ENCODE data around the gene CAPN6. TPM values are rescaled to one million over a fixed set of nuclear protein-coding genes. Genes with fewer than 3 reads are reported as not detected.
A peak's percentile ranks its signal among the peaks of the same experiment; 100 is the strongest.

Gene CAPN6
- total and polyA plus RNA-seq, 4 experiments from 2014 or later, result not detected

DNA sequence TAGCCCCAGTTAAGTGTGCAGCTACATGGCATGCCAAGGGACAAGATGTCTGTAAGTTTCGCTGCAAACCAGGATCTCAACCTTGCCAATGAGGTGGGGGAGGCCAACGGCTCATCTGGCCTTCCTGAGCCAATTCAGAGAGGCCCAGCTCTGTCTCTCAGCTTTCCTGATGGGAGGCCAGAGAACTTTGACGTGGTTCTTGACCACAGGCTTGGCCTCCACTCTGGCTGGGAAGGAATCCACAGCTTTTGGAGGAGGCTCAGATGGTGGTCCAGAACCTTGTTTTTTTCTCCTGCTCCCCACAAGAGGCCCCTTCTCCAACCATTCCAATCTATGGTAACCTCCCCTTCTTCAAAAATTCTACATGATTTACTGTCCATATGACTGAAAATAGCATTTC lies 9.8 kb downstream of the CAPN6 start:
- no peaks in the 10 kb centered on the region for H3K36me3 ChIP-seq (ENCODE audit: insufficient read depth, low read length)
- H3K9me3 ChIP-seq (ENCODE audit: control insufficient read depth in 1 of 2, low read length in 2 of 2), result no peaks in the 10 kb centered on the region
- Mint-ChIP-seq H3K9me3 (no peaks in the 10 kb centered on the region), H3K27ac (no peak overlapping the region), H3K4me3 (no peak overlapping the region), H3K36me3 (no peaks in the 10 kb centered on the region), H3K27me3 (peaks cover 0 to 3% of the 10 kb centered on the region in 2 donors), H3K4me1 (no peaks in the 10 kb centered on the region)
- H3K4me3 ChIP-seq (ENCODE audit: low read length in 2 of 2), result no peak overlapping the region
- no peaks in the 10 kb centered on the region for H3K4me1 ChIP-seq (ENCODE audit: insufficient read depth, low read length)
- ChIA-PET POLR2A (ENCODE audit: partially characterized antibody) (no interaction called here), CTCF (ENCODE audit: partially characterized antibody) (no interaction called here)
- no peak for DNase-seq
- H3K27ac ChIP-seq (ENCODE audit: low read depth, low read length), result no peak overlapping the region
- intact Hi-C loops (cut with micrococcal nuclease), result no loop called here
- no peaks in the 10 kb centered on the region for H3K27me3 ChIP-seq (ENCODE audit: insufficient read depth, low read length)

GRCh38 chrX:111259559-111259958 lies 10.7 kb downstream of the CAPN6 start:
- Mint-ChIP-seq H3K27ac (no peak overlapping the region), H3K9me3 (no peaks in the 10 kb centered on the region), H3K4me1 (no peaks in the 10 kb centered on the region), H3K27me3 (peaks cover 0 to 3% of the 10 kb centered on the region in 2 donors), H3K4me3 (no peak overlapping the region), H3K36me3 (no peaks in the 10 kb centered on the region)
- Histone ChIP-seq H3K27me3 (ENCODE audit: insufficient read depth, low read length) (no peaks in the 10 kb centered on the region), H3K36me3 (ENCODE audit: insufficient read depth, low read length) (no peaks in the 10 kb centered on the region), H3K9me3 (ENCODE audit: control insufficient read depth in 1 of 2, low read length in 2 of 2) (no peaks in the 10 kb centered on the region), H3K27ac (ENCODE audit: low read depth, low read length) (no peak overlapping the region), H3K4me3 (ENCODE audit: low read length in 2 of 2) (no peak overlapping the region), H3K4me1 (ENCODE audit: insufficient read depth, low read length) (no peaks in the 10 kb centered on the region)
- DNase-seq, result no peak
- ChIA-PET CTCF (ENCODE audit: partially characterized antibody) (no interaction called here), POLR2A (ENCODE audit: partially characterized antibody) (no interaction called here)
- intact Hi-C loops (cut with micrococcal nuclease), result no loop called here

- ChIA-PET CTCF (ENCODE audit: partially characterized antibody) (no interaction called here), POLR2A (ENCODE audit: partially characterized antibody) (no interaction called here)
These were observed 12.6 kb downstream of the CAPN6 start for GRCh38 chrX:111257733-111258132.

DNA sequence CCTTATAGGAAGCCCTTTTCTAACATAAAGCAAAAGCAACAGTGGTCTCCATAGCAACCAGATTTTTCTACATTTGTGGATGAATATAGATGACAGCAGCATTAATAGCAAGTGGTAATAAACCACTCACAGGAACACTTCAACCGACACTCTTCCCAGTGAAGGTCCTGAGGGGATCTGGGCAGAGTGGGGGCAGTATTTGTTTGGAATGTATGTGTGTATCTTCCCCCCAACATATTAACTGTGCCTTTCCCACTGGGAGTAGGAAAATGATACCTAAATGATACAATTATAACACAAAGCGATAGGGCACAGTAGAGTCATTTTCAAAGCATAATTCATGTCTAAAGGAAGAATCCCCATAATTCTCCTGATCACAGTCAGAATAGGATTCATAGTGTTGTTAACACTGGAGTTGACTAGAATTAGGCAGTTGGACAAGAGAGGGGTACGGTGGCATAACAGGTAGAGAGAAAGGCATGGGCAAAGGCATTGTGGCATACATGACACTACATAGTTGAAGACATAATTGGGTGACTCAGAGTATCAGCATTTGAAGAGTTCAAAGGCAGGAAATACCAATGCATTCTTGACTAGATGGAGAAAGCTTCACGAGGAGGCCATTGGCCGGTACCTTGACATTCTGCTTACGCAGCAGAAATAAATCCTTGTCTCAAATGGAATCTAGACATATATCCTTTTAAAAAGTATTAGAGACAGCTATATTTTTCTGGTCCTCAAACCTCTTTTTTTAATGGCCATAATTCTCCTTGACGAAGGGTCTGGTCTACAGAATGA lies 15.2 kb downstream of the CAPN6 start:
- intact Hi-C loops (cut with micrococcal nuclease), result no loop called here
- Mint-ChIP-seq H3K4me1 (no peaks in the 10 kb centered on the region), H3K27ac (no peak overlapping the region), H3K9me3 (no peaks in the 10 kb centered on the region), H3K27me3 (peaks cover 0 to 2% of the 10 kb centered on the region in 2 donors), H3K36me3 (no peaks in the 10 kb centered on the region), H3K4me3 (no peak overlapping the region)
- Histone ChIP-seq H3K27me3 (ENCODE audit: insufficient read depth, low read length) (no peaks in the 10 kb centered on the region), H3K27ac (ENCODE audit: low read depth, low read length) (no peak overlapping the region), H3K4me1 (ENCODE audit: insufficient read depth, low read length) (no peaks in the 10 kb centered on the region), H3K36me3 (ENCODE audit: insufficient read depth, low read length) (no peaks in the 10 kb centered on the region), H3K4me3 (ENCODE audit: low read length in 2 of 2) (no peak overlapping the region), H3K9me3 (ENCODE audit: control insufficient read depth in 1 of 2, low read length in 2 of 2) (no peaks in the 10 kb centered on the region)
- DNase-seq, result no peak
- CTCF ChIA-PET (ENCODE audit: partially characterized antibody), result interaction anchor here (1.3 kb wide), 1 partner anchor 9 kb away, joined by 4 read pairs; no protein-coding TSS in a partner anchor
- POLR2A ChIA-PET (ENCODE audit: partially characterized antibody), result no interaction called here

More at GRCh38 chrX:111257733-111258132, 12.6 kb downstream of the CAPN6 start:
- no peak overlapping the region for H3K27ac Mint-ChIP-seq
- no peak overlapping the region for H3K27ac ChIP-seq (ENCODE audit: low read depth, low read length)
- no peaks in the 10 kb centered on the region for H3K9me3 ChIP-seq (ENCODE audit: control insufficient read depth in 1 of 2, low read length in 2 of 2)
- no peaks in the 10 kb centered on the region for H3K9me3 Mint-ChIP-seq
- intact Hi-C loops (cut with micrococcal nuclease), result no loop called here
- peaks cover 0 to 3% of the 10 kb centered on the region in 2 donors for H3K27me3 Mint-ChIP-seq
- H3K4me3 ChIP-seq (ENCODE audit: low read length in 2 of 2), result no peak overlapping the region
- H3K4me3 Mint-ChIP-seq, result no peak overlapping the region
- H3K36me3 Mint-ChIP-seq, result no peaks in the 10 kb centered on the region
- DNase-seq, result no peak
- no peaks in the 10 kb centered on the region for H3K4me1 Mint-ChIP-seq
- H3K27me3 ChIP-seq (ENCODE audit: insufficient read depth, low read length), result no peaks in the 10 kb centered on the region
- H3K36me3 ChIP-seq (ENCODE audit: insufficient read depth, low read length), result no peaks in the 10 kb centered on the region
- no peaks in the 10 kb centered on the region for H3K4me1 ChIP-seq (ENCODE audit: insufficient read depth, low read length)

DNA sequence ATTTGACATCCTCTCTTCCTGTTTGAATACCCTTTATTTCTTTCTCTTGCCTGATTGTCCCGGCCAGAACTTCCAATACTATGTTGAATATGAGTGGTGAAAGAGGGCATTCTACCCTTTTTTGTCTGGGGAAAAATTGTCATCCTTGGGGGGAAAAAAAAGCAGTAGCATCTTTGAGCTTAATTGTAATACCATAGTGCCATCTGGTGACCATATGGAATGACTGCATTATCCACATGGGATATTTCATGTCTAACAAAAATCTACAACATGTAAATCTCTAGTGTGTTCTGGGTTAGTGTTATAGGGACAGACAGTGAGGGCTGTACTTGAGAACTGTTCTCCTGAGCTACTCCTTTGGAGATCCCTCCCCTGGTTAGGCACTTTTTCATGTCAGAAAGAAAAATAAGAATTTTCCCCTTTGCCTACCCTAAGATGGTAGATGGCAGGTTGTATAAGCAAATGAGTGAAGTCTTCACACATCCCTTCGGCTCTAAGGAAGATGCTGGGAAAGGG lies 26.0 kb downstream of the CAPN6 start:
- no peaks in the 10 kb centered on the region for H3K4me1 ChIP-seq (ENCODE audit: insufficient read depth, low read length)
- intact Hi-C loops (cut with micrococcal nuclease), result loop anchor here (1.0 kb wide), 1 partner anchor 252 kb away; no protein-coding TSS in a partner anchor
- no peak overlapping the region for H3K27ac ChIP-seq (ENCODE audit: low read depth, low read length)
- ChIA-PET POLR2A (ENCODE audit: partially characterized antibody) (no interaction called here), CTCF (ENCODE audit: partially characterized antibody) (interaction anchor here (1.1 to 1.2 kb wide), 3 partner anchors 254 to 391 kb away, joined by 3 read pairs; no protein-coding TSS in a partner anchor)
- no peaks in the 10 kb centered on the region for H3K36me3 ChIP-seq (ENCODE audit: insufficient read depth, low read length)
- H3K9me3 Mint-ChIP-seq, result no peaks in the 10 kb centered on the region
- H3K4me3 ChIP-seq (ENCODE audit: low read length in 2 of 2), result no peak overlapping the region
- DNase-seq, result peak in 3 of 5 donors; percentile 2 to 9 (median 4)
- H3K27me3 ChIP-seq (ENCODE audit: insufficient read depth, low read length), result no peaks in the 10 kb centered on the region
- no peaks in the 10 kb centered on the region for H3K4me1 Mint-ChIP-seq
- peaks cover 4 to 10% of the 10 kb centered on the region in 2 donors for H3K27me3 Mint-ChIP-seq
- H3K4me3 Mint-ChIP-seq, result no peak overlapping the region
- no peak overlapping the region for H3K27ac Mint-ChIP-seq
- no peaks in the 10 kb centered on the region for H3K36me3 Mint-ChIP-seq
- no peaks in the 10 kb centered on the region for H3K9me3 ChIP-seq (ENCODE audit: control insufficient read depth in 1 of 2, low read length in 2 of 2)

GRCh38 chrX:111216293-111216801 lies 53.9 kb downstream of the CAPN6 start:
- no peaks in the 10 kb centered on the region for H3K36me3 Mint-ChIP-seq
- no peak for DNase-seq

DNA sequence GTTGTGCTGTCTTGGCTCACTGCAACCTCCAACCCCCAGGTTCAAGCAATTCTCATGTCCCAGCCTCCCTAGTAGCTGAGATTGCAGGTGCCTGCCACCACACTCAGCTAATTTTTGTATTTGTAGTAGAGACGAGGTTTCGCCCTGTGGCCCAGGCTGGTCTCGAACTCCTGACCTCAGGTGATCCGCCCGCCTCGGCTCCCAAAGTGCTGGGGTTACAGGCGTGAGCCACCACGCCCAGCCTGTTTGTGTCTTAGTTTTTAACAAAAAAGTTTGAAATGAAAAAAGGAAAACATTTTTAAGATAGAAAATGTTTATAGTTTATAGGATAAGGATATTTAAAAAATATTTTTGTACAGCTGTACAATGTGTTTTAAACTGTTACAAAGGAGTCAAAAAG lies 62.4 kb downstream of the CAPN6 start:
- no peak overlapping the region for H3K4me3 ChIP-seq (ENCODE audit: low read length in 2 of 2)
- no peaks in the 10 kb centered on the region for H3K36me3 ChIP-seq (ENCODE audit: insufficient read depth, low read length)
- H3K27me3 Mint-ChIP-seq, result no peaks in the 10 kb centered on the region
- no peaks in the 10 kb centered on the region for H3K9me3 ChIP-seq (ENCODE audit: control insufficient read depth in 1 of 2, low read length in 2 of 2)
- no peak overlapping the region for H3K4me3 Mint-ChIP-seq
- peaks cover 0 to 2% (median 0%) of the 10 kb centered on the region in 8 donors for H3K9me3 Mint-ChIP-seq
- ChIA-PET POLR2A (ENCODE audit: partially characterized antibody) (no interaction called here), CTCF (ENCODE audit: partially characterized antibody) (no interaction called here)
- no peaks in the 10 kb centered on the region for H3K36me3 Mint-ChIP-seq
- no peaks in the 10 kb centered on the region for H3K4me1 Mint-ChIP-seq
- DNase-seq, result no peak
- H3K27me3 ChIP-seq (ENCODE audit: insufficient read depth, low read length), result no peaks in the 10 kb centered on the region
- intact Hi-C loops (cut with micrococcal nuclease), result no loop called here
- no peak overlapping the region for H3K27ac Mint-ChIP-seq
- no peaks in the 10 kb centered on the region for H3K4me1 ChIP-seq (ENCODE audit: insufficient read depth, low read length)
- H3K27ac ChIP-seq (ENCODE audit: low read depth, low read length), result no peak overlapping the region

More at GRCh38 chrX:111216293-111216801, 53.9 kb downstream of the CAPN6 start:
- no peaks in the 10 kb centered on the region for H3K4me1 ChIP-seq (ENCODE audit: insufficient read depth, low read length)
- H3K9me3 Mint-ChIP-seq, result peaks cover 0 to 2% (median 0%) of the 10 kb centered on the region in 8 donors
- H3K4me3 ChIP-seq (ENCODE audit: low read length in 2 of 2), result no peak overlapping the region
- no peaks in the 10 kb centered on the region for H3K36me3 ChIP-seq (ENCODE audit: insufficient read depth, low read length)
- ChIA-PET CTCF (ENCODE audit: partially characterized antibody) (no interaction called here), POLR2A (ENCODE audit: partially characterized antibody) (no interaction called here)
- no peak overlapping the region for H3K27ac Mint-ChIP-seq
- intact Hi-C loops (cut with micrococcal nuclease), result no loop called here
- no peaks in the 10 kb centered on the region for H3K27me3 ChIP-seq (ENCODE audit: insufficient read depth, low read length)
- no peak overlapping the region for H3K27ac ChIP-seq (ENCODE audit: low read depth, low read length)
- no peaks in the 10 kb centered on the region for H3K4me1 Mint-ChIP-seq
- H3K4me3 Mint-ChIP-seq, result no peak overlapping the region
- H3K27me3 Mint-ChIP-seq, result no peaks in the 10 kb centered on the region
- no peaks in the 10 kb centered on the region for H3K9me3 ChIP-seq (ENCODE audit: control insufficient read depth in 1 of 2, low read length in 2 of 2)

All from CD4-positive, alpha-beta memory T cell (primary cell).